ENCODE data around the gene PPARGC1A.

DNA sequence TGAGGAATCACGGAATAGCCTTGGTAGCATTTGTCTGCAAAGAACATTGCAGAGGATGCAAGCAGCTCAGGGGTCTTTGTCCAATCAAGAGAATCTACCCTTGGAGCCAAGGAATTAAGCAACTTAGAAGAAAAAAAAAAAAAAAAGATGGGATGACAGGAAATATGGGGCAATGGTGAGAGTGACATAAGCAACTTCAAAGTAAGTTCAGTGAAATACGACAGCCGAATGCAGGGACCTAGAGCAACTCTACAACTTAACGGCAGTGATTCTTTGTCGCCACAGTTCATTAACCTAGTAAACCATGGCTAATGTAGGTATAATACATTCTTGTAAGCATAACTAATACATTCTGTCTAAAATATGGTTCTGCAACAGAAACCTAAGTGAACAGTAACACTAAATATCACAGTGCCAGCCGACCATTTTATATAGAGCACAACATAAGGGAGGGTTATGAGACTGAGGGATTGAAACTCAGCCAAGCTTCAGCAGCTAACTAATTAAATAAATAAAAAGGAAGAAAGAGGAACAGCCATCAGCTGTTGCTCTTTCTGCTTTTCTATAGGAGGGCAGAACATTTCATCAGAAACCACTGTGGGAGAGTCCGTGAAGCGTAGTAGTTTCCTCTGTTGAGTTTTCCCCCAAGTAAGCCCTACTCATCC lies 74.7 kb downstream of the PPARGC1A start:
- TF ChIP-seq EZH2phosphoT487 (IDR thresholded peaks at IDR 0.05; ENCODE audit: borderline replicate concordance, low read length), result no peak
- TF ChIP-seq, protein P1, sequence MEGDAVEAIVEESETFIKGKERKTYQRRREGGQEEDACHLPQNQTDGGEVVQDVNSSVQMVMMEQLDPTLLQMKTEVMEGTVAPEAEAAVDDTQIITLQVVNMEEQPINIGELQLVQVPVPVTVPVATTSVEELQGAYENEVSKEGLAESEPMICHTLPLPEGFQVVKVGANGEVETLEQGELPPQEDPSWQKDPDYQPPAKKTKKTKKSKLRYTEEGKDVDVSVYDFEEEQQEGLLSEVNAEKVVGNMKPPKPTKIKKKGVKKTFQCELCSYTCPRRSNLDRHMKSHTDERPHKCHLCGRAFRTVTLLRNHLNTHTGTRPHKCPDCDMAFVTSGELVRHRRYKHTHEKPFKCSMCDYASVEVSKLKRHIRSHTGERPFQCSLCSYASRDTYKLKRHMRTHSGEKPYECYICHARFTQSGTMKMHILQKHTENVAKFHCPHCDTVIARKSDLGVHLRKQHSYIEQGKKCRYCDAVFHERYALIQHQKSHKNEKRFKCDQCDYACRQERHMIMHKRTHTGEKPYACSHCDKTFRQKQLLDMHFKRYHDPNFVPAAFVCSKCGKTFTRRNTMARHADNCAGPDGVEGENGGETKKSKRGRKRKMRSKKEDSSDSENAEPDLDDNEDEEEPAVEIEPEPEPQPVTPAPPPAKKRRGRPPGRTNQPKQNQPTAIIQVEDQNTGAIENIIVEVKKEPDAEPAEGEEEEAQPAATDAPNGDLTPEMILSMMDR (IDR thresholded peaks at IDR 0.05; ENCODE audit: low read depth, low read length, poor library complexity, severe bottlenecking), result no peak

Measured in DOHH2 (cell line).